ENCODE results near the gene ZNF668. TPM values are rescaled to one million over a fixed set of nuclear protein-coding genes. Genes with fewer than 3 reads are reported as not detected.
A peak's percentile ranks its signal among the peaks of the same experiment; 100 is the strongest.

The ZNF668 gene
- 27.9 and 52.0 TPM in 2 replicates for total RNA-seq (2014; rRNA removed; shearing (Covaris generic))

GRCh38 chr16:31073970-31074813 is at the start of gene ZNF668, which contains the start of gene ZNF646:
ZNF668 (minus strand) TSS chr16:31074240; CDS start chr16:31064459, 9,781 bp downstream.
ZNF646 (plus strand) TSS chr16:31074422; CDS start chr16:31076325, 1,903 bp downstream.
- in situ Hi-C loops (cut with HindIII; ENCODE audit: low sequenced_read_pairs) = no loop called here
- DNase-seq (ENCODE audit: low spot score) = peak; percentile 100

GRCh38 chr16:31120129-31120528 is 46.1 kb upstream of the ZNF668 start:
- no peak for DNase-seq (ENCODE audit: low spot score)
- in situ Hi-C loops (cut with HindIII; ENCODE audit: low sequenced_read_pairs) = no loop called here

- in situ Hi-C loops (cut with HindIII; ENCODE audit: low sequenced_read_pairs) = no loop called here
- DNase-seq (ENCODE audit: low spot score) = no peak
Measured at GRCh38 chr16:31118223-31119155, 44.4 kb upstream of the ZNF668 start.

- in situ Hi-C loops (cut with HindIII; ENCODE audit: low sequenced_read_pairs) = no loop called here
- peak; percentile 99 for DNase-seq (ENCODE audit: low spot score)
Measured at GRCh38 chr16:31117384-31118222, 43.6 kb upstream of the ZNF668 start, which contains the start of gene KAT8. KAT8 (plus strand) TSS chr16:31117664; CDS start chr16:31117682, 18 bp downstream.

- in situ Hi-C loops (cut with HindIII; ENCODE audit: low sequenced_read_pairs) = no loop called here
- no peak for DNase-seq (ENCODE audit: low spot score)
Measured at GRCh38 chr16:31114468-31114867, 40.4 kb upstream of the ZNF668 start.

- in situ Hi-C loops (cut with HindIII; ENCODE audit: low sequenced_read_pairs) = no loop called here
- no peak for DNase-seq (ENCODE audit: low spot score)
Measured at GRCh38 chr16:31113121-31114120, 39.4 kb upstream of the ZNF668 start.

GRCh38 chr16:31112711-31113110 is 38.7 kb upstream of the ZNF668 start:
- no peak for DNase-seq (ENCODE audit: low spot score)
- in situ Hi-C loops (cut with HindIII; ENCODE audit: low sequenced_read_pairs) = no loop called here

GRCh38 chr16:31111881-31112466 is 37.9 kb upstream of the ZNF668 start:
- no peak for DNase-seq (ENCODE audit: low spot score)
- in situ Hi-C loops (cut with HindIII; ENCODE audit: low sequenced_read_pairs) = no loop called here

GRCh38 chr16:31110106-31111034 is 36.3 kb upstream of the ZNF668 start:
- no peak for DNase-seq (ENCODE audit: low spot score)
- in situ Hi-C loops (cut with HindIII; ENCODE audit: low sequenced_read_pairs) = no loop called here

GRCh38 chr16:31109622-31110021 is 35.6 kb upstream of the ZNF668 start:
- in situ Hi-C loops (cut with HindIII; ENCODE audit: low sequenced_read_pairs) = no loop called here

GRCh38 chr16:31108794-31109558 is 34.9 kb upstream of the ZNF668 start:
- no peak for DNase-seq (ENCODE audit: low spot score)
- in situ Hi-C loops (cut with HindIII; ENCODE audit: low sequenced_read_pairs) = no loop called here

More at GRCh38 chr16:31109622-31110021, 35.6 kb upstream of the ZNF668 start:
- DNase-seq (ENCODE audit: low spot score) = no peak

- peak; percentile 82 for DNase-seq (ENCODE audit: low spot score)
- in situ Hi-C loops (cut with HindIII; ENCODE audit: low sequenced_read_pairs) = no loop called here
Measured at GRCh38 chr16:31108035-31108793, 34.2 kb upstream of the ZNF668 start, which contains the start of gene BCKDK. BCKDK (plus strand) TSS chr16:31108386; CDS start chr16:31109224, 838 bp downstream.

GRCh38 chr16:31107465-31107867 is 33.4 kb upstream of the ZNF668 start:
- in situ Hi-C loops (cut with HindIII; ENCODE audit: low sequenced_read_pairs) = no loop called here
- DNase-seq (ENCODE audit: low spot score) = no peak

GRCh38 chr16:31106509-31107464 is 32.7 kb upstream of the ZNF668 start:
- DNase-seq (ENCODE audit: low spot score) = no peak
- in situ Hi-C loops (cut with HindIII; ENCODE audit: low sequenced_read_pairs) = no loop called here

Data from G401 (cell line).